ENCODE measurements around the gene B4GAT1.
A peak's percentile ranks its signal among the peaks of the same experiment; 100 is the strongest.

The B4GAT1 gene

DNA sequence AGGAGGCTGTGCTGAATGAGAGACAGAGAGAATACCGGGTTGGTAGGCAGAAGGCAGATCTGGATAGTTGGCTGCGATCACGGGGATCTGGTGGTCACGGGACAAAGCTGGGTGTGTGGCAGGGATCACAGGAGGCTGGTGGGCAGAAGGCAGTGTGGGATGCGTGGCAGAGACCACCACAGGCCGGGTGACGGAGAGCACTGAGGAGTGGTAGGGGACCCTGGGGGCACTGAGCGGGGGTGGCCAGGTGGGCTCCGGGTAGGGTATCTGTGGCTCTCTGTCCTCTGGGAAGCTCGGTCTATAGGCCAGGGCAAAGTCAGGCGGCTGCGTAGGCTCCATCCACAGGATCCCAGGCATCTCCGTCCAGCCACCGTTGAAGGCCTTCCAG, 31.9 kb downstream of the B4GAT1 start:
- no peak for TF ChIP-seq CTCF (conservative IDR thresholded peaks at IDR 0.05)
- no peak overlapping the region for H3K27ac ChIP-seq

DNA sequence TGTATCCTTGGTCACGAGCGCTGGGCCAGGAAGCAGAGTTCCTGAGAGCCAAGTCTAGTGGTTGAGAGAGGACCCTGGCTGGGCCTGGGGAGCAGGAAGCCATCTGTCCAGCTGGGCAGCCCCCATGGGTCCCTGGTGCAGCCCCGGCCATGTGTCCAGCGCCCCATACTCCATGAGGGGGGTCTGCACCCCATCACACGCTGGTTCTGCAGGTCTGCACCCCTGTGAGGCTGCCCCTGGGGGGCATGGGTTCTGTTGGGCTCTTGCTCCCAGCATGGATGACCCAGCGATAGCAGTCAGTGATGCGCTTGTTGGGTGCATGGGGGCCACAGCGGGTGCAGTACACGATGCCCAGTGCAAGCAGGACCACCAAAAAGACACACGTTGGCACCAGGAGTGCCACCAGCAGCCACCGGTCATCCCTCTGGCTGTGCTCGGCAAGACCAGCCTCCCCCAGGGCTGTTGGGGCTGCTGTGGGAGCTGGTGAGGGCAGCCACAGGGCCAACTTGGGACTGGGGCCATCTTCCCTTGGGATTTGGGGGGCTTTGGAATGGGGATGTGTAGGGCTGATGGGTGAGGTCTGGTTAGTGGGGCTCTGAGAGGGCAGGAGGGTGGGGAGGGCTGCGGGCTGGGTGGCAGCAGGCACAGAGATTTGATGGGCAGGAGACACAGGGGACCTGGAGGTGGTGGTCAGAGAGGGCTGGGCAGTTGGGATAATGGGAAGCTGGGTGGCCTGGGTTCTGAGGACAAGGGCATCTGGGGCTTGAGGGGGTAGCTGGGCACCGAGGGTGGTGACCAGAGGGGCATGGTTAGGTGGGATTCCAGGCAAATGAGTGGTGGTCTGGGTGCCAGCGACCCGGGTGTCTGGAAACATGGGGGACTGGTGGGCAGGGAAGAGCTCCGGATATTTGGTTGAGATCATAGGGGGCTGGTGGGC, 32.6 kb downstream of the B4GAT1 start:
- no peak overlapping the region for H3K27ac ChIP-seq
- TF ChIP-seq CTCF (conservative IDR thresholded peaks at IDR 0.05) = no peak

DNA sequence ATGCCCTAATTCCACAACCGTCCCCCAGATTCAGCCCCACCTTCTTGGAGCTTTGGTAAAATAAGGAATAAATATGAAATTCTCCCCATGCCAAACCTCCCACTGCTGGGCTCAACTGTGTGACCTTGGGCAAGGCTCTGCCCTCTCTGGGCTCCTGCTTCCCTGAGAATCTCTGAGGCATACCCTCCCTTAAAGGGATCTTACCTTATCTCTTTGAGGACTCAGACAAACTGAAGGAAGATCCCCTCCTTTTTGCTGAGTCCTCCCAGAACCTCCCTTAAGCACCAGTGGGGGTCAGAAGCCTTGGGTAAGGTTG, 33.3 kb downstream of the B4GAT1 start:
- no peak overlapping the region for H3K27ac ChIP-seq

GRCh38 chr11:66313321-66314185, 33.9 kb downstream of the B4GAT1 start:
- TF ChIP-seq CTCF (conservative IDR thresholded peaks at IDR 0.05) = 0 out of 2 replicates have a peak, but pooled peaks have one; percentile 10
- peak overlapping the region; percentile 69 for H3K27ac ChIP-seq

More for the DNA sequence above, 33.3 kb downstream of the B4GAT1 start:
- no peak for TF ChIP-seq CTCF (conservative IDR thresholded peaks at IDR 0.05)

DNA sequence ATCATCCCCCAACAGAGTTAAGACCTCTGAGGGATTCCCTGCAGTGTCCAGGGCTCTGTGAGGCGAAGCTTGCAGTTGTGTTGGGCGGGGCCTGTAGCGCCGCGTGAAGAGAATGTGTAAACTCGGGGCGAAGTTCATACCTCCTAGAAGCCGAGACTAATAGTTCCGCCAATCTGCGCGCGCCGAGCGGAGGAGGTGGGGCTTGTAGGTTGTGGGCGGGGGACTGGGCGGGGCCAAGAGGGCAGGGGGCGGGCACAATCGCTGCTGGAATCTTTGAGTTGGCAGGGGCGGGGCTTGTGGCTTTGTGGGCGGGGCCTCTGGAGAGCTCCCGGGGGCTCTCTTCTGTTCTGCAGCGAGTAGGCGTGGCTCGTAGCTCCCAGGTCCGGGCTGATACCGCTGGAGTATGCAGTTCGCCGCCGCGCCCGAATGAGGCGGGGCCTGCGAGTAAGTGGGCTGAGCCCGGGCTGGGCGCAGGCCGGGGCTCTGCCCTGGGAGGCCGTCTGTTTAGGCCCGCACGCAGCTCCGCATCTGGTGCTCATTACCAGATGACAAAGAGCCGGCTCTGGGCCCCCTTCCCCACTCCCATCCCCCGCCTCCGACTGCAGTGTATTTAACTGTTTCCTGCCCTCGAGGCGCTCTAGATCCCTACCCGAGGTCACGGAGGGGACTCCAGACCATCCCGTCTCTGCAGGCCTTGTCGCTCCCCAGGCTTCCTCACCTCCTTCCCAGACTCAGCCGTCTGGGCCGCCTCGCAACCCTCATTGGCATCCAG, 34.7 kb downstream of the B4GAT1 start:
- no peak for TF ChIP-seq CTCF (conservative IDR thresholded peaks at IDR 0.05)
- H3K27ac ChIP-seq = peak overlapping the region; percentile 69

DNA sequence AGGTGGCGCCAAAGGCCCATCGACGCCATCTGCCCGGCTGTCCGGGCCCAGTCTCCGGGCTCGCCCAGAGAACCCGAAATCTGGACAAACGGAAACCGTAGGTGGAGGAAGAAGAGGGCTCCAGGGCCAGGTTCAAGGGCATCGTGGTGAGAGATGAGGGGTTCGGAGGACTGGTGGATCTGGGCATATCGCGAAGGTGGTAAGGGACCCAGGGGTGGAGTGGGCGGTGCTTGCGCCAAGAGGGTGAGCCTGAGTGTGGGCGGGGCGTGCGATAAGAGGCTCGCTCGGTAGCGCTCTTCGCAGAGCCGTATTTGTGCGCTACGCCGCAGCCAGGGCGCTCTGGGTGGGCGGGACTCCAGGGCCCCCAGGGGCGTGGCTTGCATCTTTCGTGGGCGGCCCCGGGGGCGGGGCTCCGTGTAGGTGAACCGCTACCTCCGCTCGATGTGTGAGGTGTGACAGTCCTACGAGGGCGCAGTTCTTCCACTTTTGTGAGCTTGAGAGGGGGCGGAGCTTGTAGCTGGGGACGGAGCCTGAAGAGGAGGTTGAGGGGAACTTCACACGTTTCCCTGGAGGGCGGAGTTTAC, 35.4 kb downstream of the B4GAT1 start:
- peak; percentile 47 for TF ChIP-seq CTCF (conservative IDR thresholded peaks at IDR 0.05)
- H3K27ac ChIP-seq = peak overlapping the region; percentile 69

Measured in VCaP (cell line).